Psoas muscle (tissue), 8 donors: Measurements from ENCODE around the gene JADE1. TPM values are rescaled to one million over a fixed set of nuclear protein-coding genes. Genes with fewer than 3 reads are reported as not detected.

Source experiments
- ATAC-seq, 4 donors: fragments of 200-7000 bp; cut with Tn5 transposase; one replicate each; pipeline ENCODE4 v1.9.1; 2020; ENCODE audit warnings: moderate library complexity in 3 of 4, mild to moderate bottlenecking in 2 of 4
- DNase-seq, 2 donors: peaks; one replicate each; pipeline ENCODE4 v3.0.0-alpha.2; 2020
- H3K27ac ChIP-seq: fragments of 200-600 bp; one replicate; pipeline ENCODE4 v1.8.0; 2022
- H3K27me3 ChIP-seq, 3 donors: fragments of 200-600 bp in 1 of 3; one replicate each; pipeline versions ENCODE4 v1.6.1 to v1.8.0; 2013 to 2022; ENCODE audit warnings: low read length in 2 of 3, mild to moderate bottlenecking in 2 of 3, moderate library complexity in 1 of 3; ENCODE audit not compliant: insufficient read depth in 3 of 3
- H3K36me3 ChIP-seq, 2 donors: fragments of 200-600 bp in 1 of 2; one replicate each; pipeline versions ENCODE4 v1.6.1 to v1.8.0; 2013 to 2022; ENCODE audit warnings: low read depth in 1 of 2, mild to moderate bottlenecking in 1 of 2, moderate library complexity in 1 of 2; ENCODE audit not compliant: insufficient read depth in 1 of 2
- H3K4me1 ChIP-seq: fragments of 200-600 bp; one replicate; pipeline ENCODE4 v1.8.0; 2022
- H3K4me3 ChIP-seq: fragments of 200-600 bp; one replicate; pipeline ENCODE4 v1.8.0; 2022; ENCODE audit warnings: mild to moderate bottlenecking
- H3K9me3 ChIP-seq: fragments of 200-600 bp; one replicate; pipeline ENCODE4 v1.8.0; 2022
- WGBS, 3 donors: extraction: QIAGEN DNeasy Blood & Tissue Kit; methylation state at CpG; one replicate each; pipeline versions ENCODE4 v1.1.6 to v1.1.7; 2013; 5-methylcytosine and 5-hydroxymethylcytosine counted together
- intact Hi-C, 2 donors: fragments of 100-400 bp; cut with DNase I; formaldehyde crosslinking; loops; one replicate each; pipeline versions ENCODE4 v1.11.0 to v1.14.2; 2022
- polyA plus RNA-seq, 3 donors: library from polyadenylated mRNA; stranded (reverse); fragments of 200-250 nt; gene quantifications; one replicate each; pipeline ENCODE4 v1.2.3, GENCODE V29; 2013
- total RNA-seq, 4 donors: library from RNA; stranded (reverse); fragmentation: NEBNext Ultra II Directional in 2 of 4; extraction: Animal tissue kit (Norgen Biotek cat#: 25700) in 2 of 4; gene quantifications; one replicate each; pipeline versions ENCODE4 v1.2.1 to v1.2.4, GENCODE V29; 2021 to 2023
- TF ChIP-seq, protein P1 (sequence below): fragments of 200-600 bp; IDR thresholded peaks from one replicate; pipeline ENCODE4 v1.8.0; 2022; ENCODE audit warnings: antibody characterized with exemption
- donor health status: healthy with polysubstance abuse.
- donor health status: DM: no; HTN: no; CAD: no; lungs with moderate emphysema.
- donor health status: Bipolar disorder and iron deficiency.
- donor health status: healthy.
- donor health status: DM: yes; HTN: yes; CAD: no.
- donor health status: DM: no; HTN: no; CAD: no.
- donor health status: DM: no; HTN: no; CAD: no.
- donor health status: DM: yes; HTN: yes; CAD: no.

The JADE1 gene
- total and polyA plus RNA-seq, 7 donors = 5.8 to 21.4 (median 16.8) TPM

DNA sequence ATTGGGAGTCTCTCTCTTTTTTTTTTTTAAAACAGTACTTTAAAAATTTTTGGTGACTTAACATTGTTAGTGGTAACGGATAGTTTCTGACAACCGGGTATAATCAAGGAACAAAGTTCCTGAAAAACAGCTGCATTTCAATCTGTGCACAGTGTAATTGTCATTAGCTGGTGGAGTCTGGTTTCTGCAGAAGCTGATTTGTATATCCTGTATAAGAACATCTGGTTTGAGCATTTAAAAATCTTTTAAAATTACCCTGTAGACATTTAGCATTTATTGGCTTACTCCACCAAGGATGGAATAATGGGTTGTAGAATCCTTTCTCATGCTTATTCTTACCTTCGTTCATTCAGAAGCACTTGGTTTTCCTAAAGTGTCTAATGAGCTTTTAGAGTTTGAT is 11.2 kb downstream of the JADE1 start:
- peaks cover 43% of the 10 kb centered on the region for H3K4me1 ChIP-seq
- intact Hi-C loops = no loop called here
- no peak overlapping the region for H3K4me3 ChIP-seq
- 42 to 52% (median 44%) methylated on average over 3 of the region's 3 CpGs for WGBS, 3 donors
- TF ChIP-seq, protein P1, sequence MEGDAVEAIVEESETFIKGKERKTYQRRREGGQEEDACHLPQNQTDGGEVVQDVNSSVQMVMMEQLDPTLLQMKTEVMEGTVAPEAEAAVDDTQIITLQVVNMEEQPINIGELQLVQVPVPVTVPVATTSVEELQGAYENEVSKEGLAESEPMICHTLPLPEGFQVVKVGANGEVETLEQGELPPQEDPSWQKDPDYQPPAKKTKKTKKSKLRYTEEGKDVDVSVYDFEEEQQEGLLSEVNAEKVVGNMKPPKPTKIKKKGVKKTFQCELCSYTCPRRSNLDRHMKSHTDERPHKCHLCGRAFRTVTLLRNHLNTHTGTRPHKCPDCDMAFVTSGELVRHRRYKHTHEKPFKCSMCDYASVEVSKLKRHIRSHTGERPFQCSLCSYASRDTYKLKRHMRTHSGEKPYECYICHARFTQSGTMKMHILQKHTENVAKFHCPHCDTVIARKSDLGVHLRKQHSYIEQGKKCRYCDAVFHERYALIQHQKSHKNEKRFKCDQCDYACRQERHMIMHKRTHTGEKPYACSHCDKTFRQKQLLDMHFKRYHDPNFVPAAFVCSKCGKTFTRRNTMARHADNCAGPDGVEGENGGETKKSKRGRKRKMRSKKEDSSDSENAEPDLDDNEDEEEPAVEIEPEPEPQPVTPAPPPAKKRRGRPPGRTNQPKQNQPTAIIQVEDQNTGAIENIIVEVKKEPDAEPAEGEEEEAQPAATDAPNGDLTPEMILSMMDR = no peak
- H3K27me3 ChIP-seq = no peaks in the 10 kb centered on the region
- no peaks in the 10 kb centered on the region for H3K36me3 ChIP-seq
- ATAC-seq (no peak), DNase-seq (no peak)
- no peaks in the 10 kb centered on the region for H3K9me3 ChIP-seq
- no peak overlapping the region for H3K27ac ChIP-seq

DNA sequence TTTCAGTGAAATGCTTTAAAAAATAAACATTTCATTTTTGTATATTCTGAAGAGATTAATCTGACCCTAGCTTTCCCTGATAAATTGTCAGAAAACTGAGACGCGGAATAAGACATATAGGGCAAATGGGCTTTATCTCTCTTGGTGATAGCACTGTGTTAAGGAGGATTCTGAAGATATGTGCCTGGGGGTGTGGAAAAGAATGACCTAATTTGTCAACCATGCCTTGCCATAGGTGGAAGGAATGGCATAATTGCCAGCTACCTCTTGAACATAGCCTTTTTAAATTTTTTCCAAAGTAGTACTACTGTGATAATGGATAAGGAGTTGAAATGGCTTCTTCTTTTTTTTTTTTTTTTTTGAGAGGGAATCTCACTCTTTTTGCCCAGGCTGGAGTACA is 11.7 kb downstream of the JADE1 start:
- intact Hi-C loops = no loop called here
- no peak for ATAC-seq
- no peak overlapping the region for H3K4me3 ChIP-seq
- DNase-seq = no peak
- no peaks in the 10 kb centered on the region for H3K27me3 ChIP-seq
- H3K9me3 ChIP-seq = no peaks in the 10 kb centered on the region
- no peak overlapping the region for H3K27ac ChIP-seq
- peaks cover 47% of the 10 kb centered on the region for H3K4me1 ChIP-seq
- TF ChIP-seq, protein P1 = no peak
- 94 to 96% (median 95%) methylated on average over 2 of the region's 2 CpGs for WGBS, 3 donors
- H3K36me3 ChIP-seq = no peaks in the 10 kb centered on the region

DNA sequence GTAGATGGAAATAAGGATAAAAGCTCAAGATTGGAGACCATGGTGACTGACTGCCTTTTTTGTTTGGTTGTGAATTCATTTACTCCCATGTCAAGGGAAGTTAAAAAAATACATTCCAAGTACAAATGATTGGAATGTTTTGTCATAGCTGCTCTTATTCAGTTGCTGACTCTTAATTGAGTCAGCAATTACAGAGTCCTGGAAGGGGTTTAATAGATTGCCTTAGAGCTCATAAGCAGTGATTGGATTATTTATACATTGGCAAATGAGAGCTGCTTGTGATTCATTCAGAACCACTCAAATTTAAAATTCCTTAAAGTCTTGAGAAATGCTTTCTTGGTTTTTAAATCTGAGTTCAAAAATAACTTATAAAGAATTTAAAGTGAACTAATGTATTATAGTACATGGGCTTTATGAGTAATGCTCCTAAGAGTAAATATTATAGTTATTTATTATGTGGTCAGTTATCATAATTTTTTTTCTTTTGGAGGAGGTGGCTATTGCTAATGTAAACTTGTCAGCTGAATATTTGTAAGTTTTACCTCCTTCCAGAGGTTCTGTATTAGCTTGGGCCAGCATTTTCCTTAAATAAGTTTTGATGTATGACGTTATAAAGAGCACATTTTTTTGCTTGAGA is 13.6 kb downstream of the JADE1 start:
- TF ChIP-seq, protein P1 = no peak
- peaks cover 57% of the 10 kb centered on the region for H3K4me1 ChIP-seq
- no peaks in the 10 kb centered on the region for H3K27me3 ChIP-seq
- WGBS, 3 donors = 58 to 81% (median 62%) methylated on average over 1 of the region's 1 CpG
- ATAC-seq = peak in 1 of 4 donors; percentile 17
- H3K36me3 ChIP-seq = no peaks in the 10 kb centered on the region
- no peak overlapping the region for H3K27ac ChIP-seq
- no peak for DNase-seq
- no peak overlapping the region for H3K4me3 ChIP-seq
- H3K9me3 ChIP-seq = no peaks in the 10 kb centered on the region
- intact Hi-C loops = no loop called here

DNA sequence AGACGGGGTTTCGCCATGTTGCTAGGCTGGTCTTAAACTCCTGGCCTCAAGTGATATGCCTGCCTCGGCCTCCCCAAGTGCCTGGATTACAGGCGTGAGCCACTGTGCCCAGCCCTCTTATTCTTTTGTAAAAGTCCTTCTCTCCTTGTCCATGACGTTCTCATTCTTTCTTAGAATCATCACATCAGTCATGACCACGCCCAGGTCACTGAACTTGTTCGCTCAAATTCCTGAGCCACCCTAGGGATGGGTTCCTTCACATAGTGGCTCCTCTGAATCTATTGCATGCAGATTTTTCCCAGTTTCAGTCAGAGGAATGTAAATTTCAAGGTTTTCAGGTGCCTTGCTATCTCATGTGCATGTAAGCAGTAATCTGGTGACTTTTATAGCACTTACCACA is 15.7 kb downstream of the JADE1 start:
- H3K4me1 ChIP-seq = peaks cover 57% of the 10 kb centered on the region
- ATAC-seq (peak in 2 of 4 donors; percentile 26 to 58), DNase-seq (no peak)

More for the DNA sequence above, 15.7 kb downstream of the JADE1 start:
- TF ChIP-seq, protein P1 = no peak
- Histone ChIP-seq H3K27ac (no peak overlapping the region), H3K27me3 (no peaks in the 10 kb centered on the region), H3K4me3 (no peak overlapping the region), H3K9me3 (no peaks in the 10 kb centered on the region), H3K36me3 (no peaks in the 10 kb centered on the region)
- intact Hi-C loops = no loop called here
- 80 to 83% (median 81%) methylated on average over 7 of the region's 7 CpGs for WGBS, 3 donors
